ENCODE measurements around the gene APOH.
"Not testable (repeated sequence)": the region's sequence is repeated elsewhere in the genome, so short reads cannot be mapped to it uniquely, and the experiment has no call there.

The APOH gene

DNA sequence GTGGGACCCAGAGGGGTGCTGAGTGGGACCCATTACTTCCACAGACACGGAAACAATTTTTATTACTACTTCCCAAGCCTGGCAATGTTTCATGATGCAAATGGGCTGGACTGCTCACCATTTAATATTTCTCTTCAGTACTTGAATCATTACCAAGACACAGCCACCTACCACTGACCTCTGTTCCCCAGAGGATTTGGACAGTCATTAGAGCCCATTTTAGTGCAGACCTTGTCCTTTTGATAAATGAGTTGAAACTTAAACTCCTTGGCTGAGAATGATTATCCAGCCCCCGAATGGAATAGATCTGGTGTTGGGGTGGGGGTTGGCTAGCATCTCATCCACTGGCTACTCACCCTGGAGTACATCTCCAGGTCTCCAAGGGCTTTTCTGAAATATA, 33.6 kb upstream of the APOH start:
- Histone ChIP-seq H3K4me1 (ENCODE audit: control insufficient read depth, insufficient read depth, low read length) (no peaks in the 10 kb centered on the region), H3K36me3 (ENCODE audit: control insufficient read depth, insufficient read depth, low read length) (no peaks in the 10 kb centered on the region), H3K27me3 (ENCODE audit: control insufficient read depth, insufficient read depth, low read length) (no peaks in the 10 kb centered on the region), H3K9ac (ENCODE audit: low read length) (no peak overlapping the region), H3K27ac (ENCODE audit: low read depth, low read length) (no peak overlapping the region), H3K9me3 (ENCODE audit: control insufficient read depth, insufficient read depth, low read depth, low read length) (0 out of 2 replicates have a peak, but pooled peaks cover 7% of the 10 kb centered on the region), H3K4me3 (ENCODE audit: low read depth, low read length) (no peak overlapping the region)

DNA sequence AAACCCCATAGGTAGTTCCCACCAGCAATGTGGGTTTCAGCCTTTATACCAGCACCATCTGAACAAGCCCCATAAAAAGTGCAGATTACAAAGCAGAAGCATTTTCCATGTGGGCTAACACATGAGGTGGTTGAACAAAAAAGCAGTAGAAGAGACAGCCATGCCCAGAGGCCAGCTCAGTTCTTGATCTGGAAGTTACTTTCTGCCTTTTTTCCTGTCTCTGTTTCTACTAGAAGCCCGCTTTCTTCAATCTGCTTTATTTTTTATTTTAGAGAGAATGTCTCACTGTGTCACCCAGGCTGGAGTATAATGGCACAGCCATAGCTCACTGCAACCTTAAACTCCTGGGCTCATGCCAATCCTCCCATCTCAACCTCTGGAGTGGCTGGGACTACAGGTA, 31.5 kb upstream of the APOH start:
- Histone ChIP-seq H3K4me3 (ENCODE audit: low read depth, low read length) (no peak overlapping the region), H3K36me3 (ENCODE audit: control insufficient read depth, insufficient read depth, low read length) (no peaks in the 10 kb centered on the region), H3K27ac (ENCODE audit: low read depth, low read length) (no peak overlapping the region), H3K9ac (ENCODE audit: low read length) (no peak overlapping the region), H3K27me3 (ENCODE audit: control insufficient read depth, insufficient read depth, low read length) (no peaks in the 10 kb centered on the region), H3K9me3 (ENCODE audit: control insufficient read depth, insufficient read depth, low read depth, low read length) (0 out of 2 replicates have a peak, but pooled peaks cover 7% of the 10 kb centered on the region), H3K4me1 (ENCODE audit: control insufficient read depth, insufficient read depth, low read length) (no peaks in the 10 kb centered on the region)

DNA sequence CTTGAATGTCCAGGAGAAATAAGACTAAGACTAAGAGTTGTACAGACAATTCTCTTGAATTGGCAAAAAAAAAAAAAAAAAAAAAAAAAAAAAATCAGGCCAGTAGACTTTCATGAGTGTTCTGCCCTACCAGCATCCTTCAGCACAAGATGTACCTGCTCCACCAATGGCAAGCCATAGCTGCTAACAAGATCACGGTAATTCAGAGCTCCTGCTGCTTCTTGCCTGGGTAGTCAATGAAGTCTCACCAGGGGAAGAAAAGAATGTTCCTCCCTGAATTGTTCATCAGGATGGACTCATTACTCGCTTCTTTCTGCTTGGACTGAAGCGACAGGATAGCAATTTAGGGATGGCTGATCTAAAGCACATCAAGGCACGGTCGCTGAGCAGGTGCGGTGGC, 31.1 kb upstream of the APOH start:
- Histone ChIP-seq H3K36me3 (ENCODE audit: control insufficient read depth, insufficient read depth, low read length) (no peaks in the 10 kb centered on the region), H3K9ac (ENCODE audit: low read length) (no peak overlapping the region), H3K27ac (ENCODE audit: low read depth, low read length) (no peak overlapping the region), H3K9me3 (ENCODE audit: control insufficient read depth, insufficient read depth, low read depth, low read length) (0 out of 2 replicates have a peak, but pooled peaks cover 7% of the 10 kb centered on the region), H3K27me3 (ENCODE audit: control insufficient read depth, insufficient read depth, low read length) (no peaks in the 10 kb centered on the region), H3K4me1 (ENCODE audit: control insufficient read depth, insufficient read depth, low read length) (no peaks in the 10 kb centered on the region), H3K4me3 (ENCODE audit: low read depth, low read length) (no peak overlapping the region)

DNA sequence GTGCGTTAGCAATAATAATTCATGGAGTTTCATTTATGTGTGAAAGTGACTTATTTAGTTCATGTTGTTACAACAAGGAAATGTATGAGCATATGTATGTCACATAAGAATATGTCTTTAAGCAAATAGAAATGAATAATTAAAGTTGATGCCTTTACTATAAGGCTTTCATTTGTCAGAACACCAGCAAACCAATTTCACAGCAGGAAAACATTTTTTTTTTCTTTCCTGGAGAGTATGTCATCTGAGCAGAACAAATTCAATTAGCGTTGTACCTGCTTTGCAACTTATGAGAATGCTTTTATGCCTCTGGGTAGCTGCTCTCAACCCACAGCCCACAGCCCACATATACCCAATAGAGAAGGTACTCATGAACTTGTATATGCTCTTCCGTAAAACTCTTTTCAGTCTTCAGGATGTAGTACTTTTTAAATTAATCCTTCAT, 26.3 kb upstream of the APOH start:
- H3K27me3 ChIP-seq (ENCODE audit: control insufficient read depth, insufficient read depth, low read length) = no peaks in the 10 kb centered on the region
- no peak overlapping the region for H3K4me3 ChIP-seq (ENCODE audit: low read depth, low read length)
- no peaks in the 10 kb centered on the region for H3K9me3 ChIP-seq (ENCODE audit: control insufficient read depth, insufficient read depth, low read depth, low read length)
- H3K36me3 ChIP-seq (ENCODE audit: control insufficient read depth, insufficient read depth, low read length) = no peaks in the 10 kb centered on the region
- no peak overlapping the region for H3K27ac ChIP-seq (ENCODE audit: low read depth, low read length)
- no peak overlapping the region for H3K9ac ChIP-seq (ENCODE audit: low read length)
- no peaks in the 10 kb centered on the region for H3K4me1 ChIP-seq (ENCODE audit: control insufficient read depth, insufficient read depth, low read length)

DNA sequence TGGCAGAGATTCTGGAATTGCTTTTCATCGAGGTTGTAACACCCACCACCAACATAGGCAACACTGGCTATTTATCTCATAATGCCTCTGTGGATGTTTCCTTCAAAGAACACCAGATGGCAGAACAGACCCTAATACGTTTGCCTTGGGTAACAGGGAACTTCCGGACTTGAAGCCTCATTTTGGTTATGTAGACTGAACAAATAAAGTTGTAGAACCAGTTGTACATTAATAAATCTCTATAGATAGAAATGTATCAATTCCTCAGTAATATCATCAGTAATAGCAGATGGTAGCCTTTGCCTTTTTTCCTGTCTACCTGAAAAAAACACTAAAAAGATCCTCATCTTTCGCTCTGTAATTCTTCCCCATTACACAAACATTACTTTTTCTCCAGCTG, 25.9 kb upstream of the APOH start:
- no peak overlapping the region for H3K4me3 ChIP-seq (ENCODE audit: low read depth, low read length)
- no peaks in the 10 kb centered on the region for H3K9me3 ChIP-seq (ENCODE audit: control insufficient read depth, insufficient read depth, low read depth, low read length)
- H3K36me3 ChIP-seq (ENCODE audit: control insufficient read depth, insufficient read depth, low read length) = no peaks in the 10 kb centered on the region
- no peaks in the 10 kb centered on the region for H3K4me1 ChIP-seq (ENCODE audit: control insufficient read depth, insufficient read depth, low read length)
- no peak overlapping the region for H3K9ac ChIP-seq (ENCODE audit: low read length)
- H3K27me3 ChIP-seq (ENCODE audit: control insufficient read depth, insufficient read depth, low read length) = no peaks in the 10 kb centered on the region
- H3K27ac ChIP-seq (ENCODE audit: low read depth, low read length) = no peak overlapping the region

DNA sequence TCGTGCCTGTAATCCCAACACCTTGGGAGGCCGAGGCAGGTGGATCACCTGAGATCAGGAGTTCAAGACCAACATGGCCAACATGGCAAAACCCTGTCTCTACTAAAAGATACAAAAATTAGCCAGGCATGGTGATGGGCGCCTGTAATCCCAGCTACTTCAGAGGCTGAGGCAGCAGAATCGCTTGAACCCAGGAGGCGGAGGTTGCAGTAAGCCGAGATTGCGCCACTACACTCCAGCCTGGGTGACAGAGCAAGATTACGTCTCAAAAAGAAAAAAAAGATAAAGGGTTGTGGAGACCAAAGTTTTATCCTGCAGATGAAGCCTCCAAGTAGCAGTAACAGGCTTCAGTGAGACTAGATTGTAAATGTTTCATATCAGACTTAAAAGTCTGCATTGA, 24.2 kb upstream of the APOH start:
- H3K9ac ChIP-seq (ENCODE audit: low read length) = not testable (repeated sequence)

DNA sequence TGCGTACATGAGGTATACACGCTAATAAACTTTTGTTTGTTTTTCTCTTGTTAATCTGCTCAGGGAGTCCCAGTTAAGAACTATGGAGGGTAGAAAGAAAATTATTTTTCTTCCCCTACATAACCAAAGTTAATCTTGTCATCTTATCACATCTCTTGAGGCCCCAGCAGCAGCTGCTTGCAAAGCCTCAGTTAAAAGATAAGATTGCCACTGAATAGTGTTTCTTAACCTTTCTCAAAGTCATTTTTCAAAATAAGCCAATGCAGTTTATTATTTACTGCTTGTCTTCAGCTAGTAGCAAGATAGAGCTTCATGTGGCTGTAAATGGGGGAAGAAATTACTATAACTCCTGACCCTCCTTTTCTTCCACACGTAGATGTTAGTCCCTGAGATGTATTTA, 21.5 kb upstream of the APOH start:
- H3K27ac ChIP-seq (ENCODE audit: low read depth, low read length) = no peak overlapping the region
- no peak overlapping the region for H3K4me3 ChIP-seq (ENCODE audit: low read depth, low read length)
- no peaks in the 10 kb centered on the region for H3K27me3 ChIP-seq (ENCODE audit: control insufficient read depth, insufficient read depth, low read length)
- H3K36me3 ChIP-seq (ENCODE audit: control insufficient read depth, insufficient read depth, low read length) = no peaks in the 10 kb centered on the region
- no peak overlapping the region for H3K9ac ChIP-seq (ENCODE audit: low read length)
- H3K4me1 ChIP-seq (ENCODE audit: control insufficient read depth, insufficient read depth, low read length) = no peaks in the 10 kb centered on the region
- no peaks in the 10 kb centered on the region for H3K9me3 ChIP-seq (ENCODE audit: control insufficient read depth, insufficient read depth, low read depth, low read length)

More for the DNA sequence above, 24.2 kb upstream of the APOH start:
- not testable (repeated sequence) for H3K27ac ChIP-seq (ENCODE audit: low read depth, low read length); H3K9me3 ChIP-seq (ENCODE audit: control insufficient read depth, insufficient read depth, low read depth, low read length); H3K36me3 ChIP-seq (ENCODE audit: control insufficient read depth, insufficient read depth, low read length); H3K27me3 ChIP-seq (ENCODE audit: control insufficient read depth, insufficient read depth, low read length); H3K4me3 ChIP-seq (ENCODE audit: low read depth, low read length); H3K4me1 ChIP-seq (ENCODE audit: control insufficient read depth, insufficient read depth, low read length)

GRCh38 chr17:66248285-66248684, 19.1 kb upstream of the APOH start:
- H3K27ac ChIP-seq (ENCODE audit: low read depth, low read length) = no peak overlapping the region
- no peak overlapping the region for H3K9ac ChIP-seq (ENCODE audit: low read length)
- H3K36me3 ChIP-seq (ENCODE audit: control insufficient read depth, insufficient read depth, low read length) = no peaks in the 10 kb centered on the region
- H3K4me3 ChIP-seq (ENCODE audit: low read depth, low read length) = no peak overlapping the region
- H3K9me3 ChIP-seq (ENCODE audit: control insufficient read depth, insufficient read depth, low read depth, low read length) = no peaks in the 10 kb centered on the region
- no peaks in the 10 kb centered on the region for H3K27me3 ChIP-seq (ENCODE audit: control insufficient read depth, insufficient read depth, low read length)
- no peaks in the 10 kb centered on the region for H3K4me1 ChIP-seq (ENCODE audit: control insufficient read depth, insufficient read depth, low read length)

- no peak overlapping the region for H3K4me3 ChIP-seq (ENCODE audit: low read depth, low read length)
- H3K4me1 ChIP-seq (ENCODE audit: control insufficient read depth, insufficient read depth, low read length) = no peaks in the 10 kb centered on the region
- no peak overlapping the region for H3K9ac ChIP-seq (ENCODE audit: low read length)
- no peak overlapping the region for H3K27ac ChIP-seq (ENCODE audit: low read depth, low read length)
- H3K36me3 ChIP-seq (ENCODE audit: control insufficient read depth, insufficient read depth, low read length) = no peaks in the 10 kb centered on the region
- no peaks in the 10 kb centered on the region for H3K27me3 ChIP-seq (ENCODE audit: control insufficient read depth, insufficient read depth, low read length)
- no peaks in the 10 kb centered on the region for H3K9me3 ChIP-seq (ENCODE audit: control insufficient read depth, insufficient read depth, low read depth, low read length)
These were observed 12.6 kb upstream of the APOH start for GRCh38 chr17:66241839-66242238.

DNA sequence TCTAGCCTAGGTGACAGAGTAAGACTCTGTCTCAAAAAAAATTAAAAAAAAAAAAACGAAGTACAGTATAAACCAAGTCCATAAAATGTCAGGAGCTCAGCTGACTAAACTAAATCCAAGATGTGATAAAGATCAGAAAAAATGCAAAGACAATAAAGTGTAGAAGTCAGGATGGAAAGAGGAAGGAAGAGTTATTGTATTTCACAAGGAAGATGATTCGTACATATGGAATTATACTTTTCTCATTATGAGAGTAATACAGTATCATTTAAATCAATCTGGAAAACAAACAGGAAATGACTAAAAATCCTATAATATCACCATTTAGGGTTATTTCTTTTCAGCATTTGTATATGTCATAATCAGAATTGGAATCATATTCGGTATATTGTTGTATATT, 11.4 kb upstream of the APOH start:
- Histone ChIP-seq H3K4me3 (ENCODE audit: low read depth, low read length) (no peak overlapping the region), H3K9me3 (ENCODE audit: control insufficient read depth, insufficient read depth, low read depth, low read length) (no peaks in the 10 kb centered on the region), H3K27ac (ENCODE audit: low read depth, low read length) (no peak overlapping the region), H3K27me3 (ENCODE audit: control insufficient read depth, insufficient read depth, low read length) (no peaks in the 10 kb centered on the region), H3K4me1 (ENCODE audit: control insufficient read depth, insufficient read depth, low read length) (no peaks in the 10 kb centered on the region), H3K9ac (ENCODE audit: low read length) (no peak overlapping the region), H3K36me3 (ENCODE audit: control insufficient read depth, insufficient read depth, low read length) (no peaks in the 10 kb centered on the region)

GRCh38 chr17:66240013-66240412, 10.8 kb upstream of the APOH start:
- no peaks in the 10 kb centered on the region for H3K36me3 ChIP-seq (ENCODE audit: control insufficient read depth, insufficient read depth, low read length)
- no peak overlapping the region for H3K9ac ChIP-seq (ENCODE audit: low read length)
- H3K27me3 ChIP-seq (ENCODE audit: control insufficient read depth, insufficient read depth, low read length) = no peaks in the 10 kb centered on the region
- H3K4me1 ChIP-seq (ENCODE audit: control insufficient read depth, insufficient read depth, low read length) = no peaks in the 10 kb centered on the region
- no peaks in the 10 kb centered on the region for H3K9me3 ChIP-seq (ENCODE audit: control insufficient read depth, insufficient read depth, low read depth, low read length)
- H3K4me3 ChIP-seq (ENCODE audit: low read depth, low read length) = no peak overlapping the region
- no peak overlapping the region for H3K27ac ChIP-seq (ENCODE audit: low read depth, low read length)

DNA sequence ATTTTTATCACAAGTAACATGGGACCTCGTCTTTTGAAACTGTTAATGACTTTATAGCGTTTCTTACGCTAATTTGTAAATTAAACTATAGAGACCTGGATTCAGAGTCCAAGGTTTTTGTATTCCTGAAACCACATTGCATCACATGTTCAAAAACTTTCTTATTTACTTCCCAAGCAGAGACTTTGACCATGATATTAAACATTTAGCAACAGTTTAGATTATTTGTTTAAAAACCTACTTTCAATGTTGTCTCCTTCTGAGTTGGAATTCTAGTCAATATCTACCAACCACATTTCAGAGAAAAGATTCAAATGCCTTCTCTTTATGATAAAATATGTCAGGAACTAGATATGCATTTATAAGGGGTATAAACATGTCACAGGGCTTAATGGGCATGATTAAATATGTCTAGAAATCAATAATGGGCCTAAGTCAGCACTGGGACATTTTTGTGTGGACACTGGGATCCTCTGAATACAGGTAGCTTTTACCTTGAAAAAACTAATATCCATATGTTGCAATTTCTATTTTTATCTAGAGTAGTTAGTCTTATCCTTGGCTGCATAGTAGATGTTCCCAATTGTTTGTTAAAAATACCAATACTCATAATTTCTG, 6.3 kb upstream of the APOH start:
- Histone ChIP-seq H3K4me1 (ENCODE audit: control insufficient read depth, insufficient read depth, low read length) (no peaks in the 10 kb centered on the region), H3K27ac (ENCODE audit: low read depth, low read length) (no peak overlapping the region), H3K36me3 (ENCODE audit: control insufficient read depth, insufficient read depth, low read length) (no peaks in the 10 kb centered on the region), H3K9me3 (ENCODE audit: control insufficient read depth, insufficient read depth, low read depth, low read length) (no peaks in the 10 kb centered on the region), H3K27me3 (ENCODE audit: control insufficient read depth, insufficient read depth, low read length) (no peaks in the 10 kb centered on the region), H3K9ac (ENCODE audit: low read length) (no peak overlapping the region), H3K4me3 (ENCODE audit: low read depth, low read length) (no peak overlapping the region)
